Stimulated activated CD8-positive, alpha-beta memory T cell treated with anti-CD3 and anti-CD28 coated beads, Interleukin-7, amount 100 ng/mL, for 24 hours (primary cell): ENCODE data around the gene COLGALT1.

Source experiments
- DNase-seq: peaks from one replicate; pipeline ENCODE4 v3.0.0-alpha.2; 2020; ENCODE audit warnings: low read depth

The COLGALT1 gene

DNA sequence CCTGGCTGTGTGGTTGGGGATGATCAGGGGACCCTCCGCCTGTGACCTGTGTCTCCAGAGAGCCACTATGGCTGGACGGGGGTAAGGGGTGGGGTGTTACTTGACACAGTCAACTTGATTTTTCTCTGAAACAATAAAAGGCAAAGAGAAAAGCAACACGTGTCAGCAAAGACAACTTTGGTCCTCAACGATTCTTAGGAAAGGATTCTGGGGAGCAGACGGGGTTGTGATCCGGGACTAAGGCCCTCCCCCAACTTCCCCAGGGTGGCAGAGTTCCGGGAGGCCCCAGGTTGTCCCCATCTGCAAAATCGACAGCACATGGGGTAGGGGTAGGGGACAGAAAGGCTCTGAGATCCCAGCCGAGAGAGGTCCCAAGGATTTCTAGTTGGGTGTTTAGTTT, 46.2 kb downstream of the COLGALT1 start:
- no peak for DNase-seq

GRCh38 chr19:17602217-17602616, 46.8 kb downstream of the COLGALT1 start:
- DNase-seq = no peak

- no peak for DNase-seq
These were observed 47.5 kb downstream of the COLGALT1 start for GRCh38 chr19:17602872-17603510.

- no peak for DNase-seq
These were observed 49.0 kb downstream of the COLGALT1 start for GRCh38 chr19:17604372-17605025.

- DNase-seq = no peak
These were observed 49.7 kb downstream of the COLGALT1 start for GRCh38 chr19:17605117-17605516.

DNA sequence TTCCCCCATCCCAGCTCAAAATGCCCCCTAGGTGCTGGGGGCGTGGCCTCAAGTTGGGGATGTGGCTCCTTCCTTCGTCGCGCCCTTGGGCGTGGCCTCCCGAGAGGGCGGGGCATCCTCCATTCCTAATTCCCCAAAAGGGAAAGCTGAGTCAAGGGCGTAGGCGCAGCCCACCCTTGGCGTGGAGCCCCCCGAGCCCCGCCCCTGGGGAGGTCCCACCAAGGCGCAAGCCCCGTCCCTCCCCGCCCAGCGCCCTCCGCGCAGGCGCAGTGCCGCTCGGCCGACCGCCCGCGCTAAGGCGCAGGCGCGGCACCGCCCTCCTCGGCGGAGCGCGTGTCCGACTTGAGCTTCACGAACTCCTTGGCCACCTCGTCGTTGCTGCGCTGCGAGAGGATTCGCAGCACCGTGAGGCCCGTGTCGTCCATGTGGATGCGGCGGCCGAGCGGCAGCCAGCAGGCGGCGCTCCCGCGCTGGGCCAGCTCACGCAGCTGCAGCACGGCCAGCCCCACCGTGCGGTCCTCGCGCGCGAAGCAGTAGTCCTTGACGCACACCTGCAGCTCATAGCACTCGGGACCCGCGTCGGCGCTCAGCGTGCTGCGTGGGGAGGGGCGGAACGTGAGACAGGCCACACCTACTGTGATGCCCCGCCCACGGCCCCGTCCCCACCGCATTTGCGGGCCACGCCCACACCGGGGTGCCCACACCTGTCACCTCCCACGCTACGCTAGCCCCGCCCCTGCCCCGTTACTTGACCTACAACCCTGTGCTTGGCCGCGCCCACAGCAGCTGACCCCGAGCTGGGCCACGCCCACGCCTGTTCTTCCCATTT, 50.5 kb downstream of the COLGALT1 start:
- peak; percentile 65 for DNase-seq

DNA sequence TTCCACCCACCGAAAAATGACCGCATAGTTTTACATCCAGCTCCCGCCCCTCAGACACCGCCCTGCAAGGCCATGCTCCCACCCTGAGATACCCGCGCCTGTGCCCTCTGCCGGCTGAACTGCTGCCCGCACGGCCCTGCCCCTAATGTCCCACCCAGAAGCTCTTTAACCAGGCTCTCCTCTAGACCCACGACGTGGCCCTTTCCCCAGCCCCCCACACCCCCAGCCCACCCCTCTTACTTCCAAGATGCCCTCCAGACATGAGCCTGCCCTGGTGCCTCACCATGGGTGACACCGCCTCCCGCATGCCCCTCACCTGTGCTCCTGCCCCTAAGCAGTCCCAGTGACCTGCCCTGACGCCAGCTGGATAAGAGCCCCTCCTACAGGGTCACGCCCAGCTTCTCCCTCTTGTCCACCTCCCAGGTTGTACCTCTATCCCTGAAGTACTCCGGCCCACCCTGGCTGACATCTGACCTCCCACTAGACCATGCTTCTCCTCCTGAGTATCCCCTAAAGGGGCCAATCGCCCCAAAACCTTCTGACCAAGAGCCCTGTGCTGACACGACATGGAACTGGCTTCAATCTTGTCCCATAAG, 51.2 kb downstream of the COLGALT1 start:
- DNase-seq = no peak

DNA sequence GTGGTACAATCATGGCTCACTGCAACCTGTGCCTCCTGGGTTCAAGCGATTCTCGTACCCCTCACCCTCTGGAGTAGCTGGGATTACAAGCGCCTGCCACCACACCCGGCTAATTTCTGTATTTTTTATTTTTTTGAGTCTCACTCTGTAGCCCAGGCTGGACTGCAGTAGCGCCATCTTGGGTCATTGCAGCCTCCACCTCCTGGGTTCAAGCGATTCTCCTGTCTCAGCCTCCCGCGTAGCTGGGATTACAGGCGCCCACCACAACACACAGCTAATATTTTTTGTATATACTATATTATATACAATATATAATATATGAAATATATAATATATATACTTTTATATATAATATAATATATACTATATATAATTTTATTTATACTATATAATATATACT, 52.5 kb downstream of the COLGALT1 start:
- no peak for DNase-seq

DNA sequence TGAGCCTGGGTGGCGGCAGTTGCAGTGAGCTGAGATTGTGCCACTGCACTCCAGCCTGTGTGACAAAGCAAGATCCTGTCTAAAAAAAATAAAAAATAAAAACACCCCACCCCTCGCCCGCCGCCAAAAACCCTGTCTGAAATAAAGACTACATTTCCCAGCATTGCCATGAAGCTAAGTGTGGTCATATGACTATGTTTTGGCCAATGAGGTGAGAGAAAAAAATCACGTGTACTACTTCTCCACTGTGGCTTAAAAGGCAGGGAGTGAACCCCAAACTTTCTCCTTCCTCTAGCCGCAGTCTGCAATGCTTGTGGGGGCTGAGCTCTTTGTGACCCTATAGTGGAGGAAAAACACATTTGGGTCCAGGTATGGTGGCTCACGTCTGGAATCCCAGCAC, 54.9 kb downstream of the COLGALT1 start:
- DNase-seq = no peak

- no peak for DNase-seq
These were observed 56.2 kb downstream of the COLGALT1 start for GRCh38 chr19:17611462-17612244.

GRCh38 chr19:17614476-17614875, 59.0 kb downstream of the COLGALT1 start:
- DNase-seq = no peak

- no peak for DNase-seq
These were observed 60.6 kb downstream of the COLGALT1 start for GRCh38 chr19:17615889-17616685.

DNA sequence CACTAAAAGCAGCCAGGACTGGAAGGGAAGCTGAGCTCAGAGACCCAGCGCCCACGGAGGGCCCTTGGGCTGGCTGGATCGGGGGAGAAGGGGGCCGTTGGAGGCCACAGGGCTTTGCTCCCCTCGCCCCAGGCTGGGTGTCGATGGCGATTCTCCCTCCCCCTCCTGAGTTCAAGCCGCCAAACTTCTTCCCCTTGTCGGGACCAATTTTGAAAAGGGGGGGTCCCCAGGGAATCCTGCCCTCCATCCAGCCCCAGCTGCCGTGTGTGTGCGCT, 61.2 kb downstream of the COLGALT1 start:
- no peak for DNase-seq

- DNase-seq = no peak
These were observed 61.7 kb downstream of the COLGALT1 start for GRCh38 chr19:17616961-17617806.

GRCh38 chr19:17617807-17618192, 62.4 kb downstream of the COLGALT1 start:
- DNase-seq = no peak

DNA sequence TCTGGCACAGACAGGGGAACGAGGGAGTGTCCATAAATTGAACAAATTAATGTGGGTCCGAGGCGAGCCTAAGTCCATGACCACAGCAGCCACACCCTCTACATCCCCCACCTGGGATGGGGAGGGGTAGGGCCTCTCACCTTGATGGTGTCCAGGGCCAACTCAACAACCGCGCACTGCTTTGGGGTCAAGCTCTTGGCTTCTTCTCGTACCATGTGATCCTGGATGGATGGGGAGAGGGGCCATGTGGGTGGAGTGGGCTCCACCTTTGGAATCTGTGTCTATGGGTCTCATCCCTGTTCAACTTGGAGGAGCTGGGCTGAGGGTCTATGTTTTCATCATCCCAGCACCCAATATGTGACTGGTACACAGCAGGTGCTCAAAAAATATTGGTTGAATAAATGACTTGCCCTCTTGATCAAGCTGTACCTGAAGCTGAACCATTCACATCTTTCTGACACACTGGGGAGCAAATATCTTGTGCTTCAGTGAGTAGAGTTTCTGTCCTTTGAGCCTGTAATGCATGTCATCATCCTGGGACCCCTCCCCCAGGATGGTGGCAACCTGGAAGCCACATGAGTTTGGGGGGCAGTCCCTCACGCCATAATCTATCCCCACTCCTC, 62.9 kb downstream of the COLGALT1 start:
- DNase-seq = no peak

GRCh38 chr19:17618936-17619335, 63.5 kb downstream of the COLGALT1 start:
- no peak for DNase-seq

GRCh38 chr19:17620696-17621095, 65.2 kb downstream of the COLGALT1 start:
- no peak for DNase-seq

GRCh38 chr19:17623224-17623935, 67.9 kb downstream of the COLGALT1 start:
- DNase-seq = no peak
